HG03460 (cell line): ENCODE results near the gene PTPRCAP.
A peak's percentile ranks its signal among the peaks of the same experiment; 100 is the strongest.
"Not testable (repeated sequence)": the region's sequence is repeated elsewhere in the genome, so short reads cannot be mapped to it uniquely, and the experiment has no call there.

Source experiments
- ATAC-seq: cut with Tn5 transposase; IDR thresholded peaks from one replicate; pipeline ENCODE4 v1.9.1; 2021; ENCODE audit not compliant: unreplicated experiment

Gene PTPRCAP

DNA sequence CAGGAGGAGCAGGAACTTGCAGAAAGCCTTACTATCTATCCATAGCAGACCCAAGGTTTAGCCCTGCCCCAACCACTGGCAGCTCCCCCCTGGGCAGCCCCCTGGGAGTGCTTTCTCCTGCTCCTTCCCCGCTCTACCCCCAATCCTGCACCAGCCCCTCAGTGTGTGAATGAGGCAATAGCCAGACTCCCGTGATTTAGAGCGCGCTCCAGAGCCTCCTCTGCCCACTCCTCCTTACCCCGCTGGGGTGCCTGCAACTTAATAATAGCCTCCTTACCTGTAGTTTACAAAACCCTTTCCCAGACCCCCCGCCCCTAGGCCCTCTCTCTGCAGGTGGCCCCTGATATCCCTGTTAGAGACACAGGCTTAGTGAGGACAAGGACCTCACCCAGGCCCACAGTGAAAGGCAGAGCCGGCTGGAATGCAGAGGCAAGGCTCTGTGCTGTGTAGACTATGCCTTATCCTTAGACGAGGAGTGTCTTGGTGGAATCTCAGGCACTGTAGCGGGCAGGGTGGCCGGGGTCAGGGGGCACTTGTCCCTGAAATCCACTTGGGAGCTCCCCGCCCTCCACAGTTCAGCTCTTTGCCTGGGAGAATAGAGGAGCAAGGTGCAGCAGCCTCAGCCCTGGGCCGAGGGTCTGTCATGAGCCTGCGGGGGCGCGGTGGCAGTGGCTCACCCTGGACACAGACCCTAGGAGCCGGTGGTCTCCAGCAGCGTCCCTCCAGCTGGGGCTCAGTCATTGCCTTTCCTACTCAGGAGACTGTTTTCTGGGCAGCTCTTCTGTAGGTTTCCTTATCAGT is 26.3 kb downstream of the PTPRCAP start:
- ATAC-seq, result no peak

DNA sequence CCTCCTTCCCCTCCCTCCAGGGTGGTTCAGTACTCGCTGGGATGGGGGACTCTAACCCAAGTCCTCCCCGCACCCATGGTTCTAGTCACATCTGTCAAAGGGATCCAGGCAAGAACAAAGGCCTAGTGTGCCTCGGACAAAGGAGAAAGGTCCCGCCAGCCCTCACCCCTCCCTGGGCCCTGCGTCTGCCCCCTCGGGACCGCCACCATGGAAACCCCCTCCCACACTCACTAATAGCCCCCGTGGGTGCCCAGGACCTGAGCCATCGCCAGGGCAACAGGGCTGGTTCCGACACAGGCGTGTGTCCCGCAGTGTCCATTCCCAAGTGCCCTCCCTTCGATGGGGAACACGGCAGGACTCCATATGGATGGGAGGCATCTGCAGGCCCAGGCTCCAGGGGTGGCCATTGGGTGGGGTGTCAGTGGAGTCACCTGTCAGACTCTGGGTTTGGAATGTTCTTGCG is 27.1 kb downstream of the PTPRCAP start:
- ATAC-seq, result no peak

DNA sequence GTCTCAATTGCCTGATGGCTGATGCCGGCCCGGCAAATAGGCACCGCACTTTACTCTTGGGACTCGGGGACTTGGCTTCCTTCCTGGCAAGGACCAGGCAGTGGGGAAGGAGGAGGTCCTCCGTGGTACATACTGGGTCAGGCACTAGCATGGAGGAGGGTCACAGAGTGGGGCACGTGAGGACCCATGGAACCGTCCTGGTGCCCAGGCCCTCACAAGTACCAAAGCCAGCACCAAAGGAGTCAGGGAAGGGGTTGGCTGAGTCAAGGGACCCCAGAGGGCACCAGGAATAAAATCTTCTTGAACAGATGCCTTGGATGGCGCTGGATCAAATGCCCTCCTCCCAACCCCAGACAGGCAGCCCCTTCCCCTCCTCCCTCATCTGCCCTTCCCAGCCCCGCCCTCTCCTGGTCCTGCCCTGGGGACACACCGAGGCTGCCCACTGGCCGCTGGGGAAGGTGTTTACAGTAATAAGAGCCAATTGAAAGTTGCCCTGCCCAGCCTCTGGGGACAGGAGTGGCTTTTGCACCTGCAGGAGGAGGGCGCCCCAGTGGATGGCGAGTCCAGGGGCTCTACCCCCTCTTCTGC is 27.6 kb downstream of the PTPRCAP start:
- ATAC-seq, result no peak

DNA sequence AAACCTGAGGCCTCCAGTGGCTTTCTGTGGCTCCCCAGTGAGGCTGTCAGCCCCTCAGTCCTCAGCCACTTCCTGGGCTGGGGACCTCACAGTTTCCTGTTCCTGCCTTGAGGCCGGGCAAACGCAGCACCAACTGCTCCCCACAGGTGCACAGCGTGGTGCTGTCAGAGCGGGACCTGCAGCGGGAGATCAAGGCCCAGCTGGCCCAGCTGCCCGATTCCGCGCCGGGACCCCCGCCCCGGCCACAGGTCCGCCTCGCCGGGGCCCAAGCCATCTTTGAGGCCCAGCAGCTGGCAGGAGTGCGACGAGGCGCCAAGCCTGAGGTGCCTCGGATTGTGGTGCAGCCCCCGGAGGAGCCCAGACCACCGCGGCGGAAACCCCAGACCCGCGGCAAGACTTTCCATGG is 28.2 kb downstream of the PTPRCAP start:
- ATAC-seq, result peak; percentile 53

DNA sequence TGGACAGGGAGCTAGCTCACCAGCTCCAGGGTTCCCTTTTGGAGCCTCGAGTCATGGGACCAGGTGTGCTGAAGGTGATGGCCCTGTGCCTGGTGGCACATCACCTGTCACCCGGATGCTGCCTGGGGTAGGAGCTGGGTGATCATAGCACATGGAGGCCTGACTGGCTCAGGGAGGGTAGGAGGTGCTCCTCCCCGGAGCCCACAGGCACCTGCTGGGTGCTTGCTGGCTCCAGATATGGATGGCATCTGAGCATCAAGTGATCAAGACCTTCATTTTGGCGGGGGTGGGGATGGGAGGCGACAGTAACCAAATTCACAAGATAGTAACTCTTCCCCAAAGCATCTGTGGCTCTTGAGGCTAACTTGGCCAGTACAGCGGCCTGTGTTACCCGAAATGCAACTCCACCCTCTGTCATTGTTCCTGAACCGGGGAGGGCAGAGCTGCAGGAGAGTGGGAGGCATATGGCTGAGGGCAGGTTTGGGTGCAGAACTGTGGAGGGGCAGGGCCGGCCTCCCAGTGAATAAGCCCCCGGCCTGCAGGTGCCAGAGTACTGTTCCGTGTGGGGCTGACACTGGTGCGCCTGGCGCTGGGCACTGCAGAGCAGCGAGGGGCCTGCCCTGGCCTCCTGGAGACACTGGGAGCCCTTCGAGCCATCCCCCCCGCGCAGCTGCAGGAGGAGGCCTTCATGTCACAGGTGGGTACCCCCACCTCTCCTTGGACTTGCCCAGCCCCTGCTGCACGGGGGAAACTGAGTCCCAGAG is 28.9 kb downstream of the PTPRCAP start:
- ATAC-seq, result peak; percentile 6

DNA sequence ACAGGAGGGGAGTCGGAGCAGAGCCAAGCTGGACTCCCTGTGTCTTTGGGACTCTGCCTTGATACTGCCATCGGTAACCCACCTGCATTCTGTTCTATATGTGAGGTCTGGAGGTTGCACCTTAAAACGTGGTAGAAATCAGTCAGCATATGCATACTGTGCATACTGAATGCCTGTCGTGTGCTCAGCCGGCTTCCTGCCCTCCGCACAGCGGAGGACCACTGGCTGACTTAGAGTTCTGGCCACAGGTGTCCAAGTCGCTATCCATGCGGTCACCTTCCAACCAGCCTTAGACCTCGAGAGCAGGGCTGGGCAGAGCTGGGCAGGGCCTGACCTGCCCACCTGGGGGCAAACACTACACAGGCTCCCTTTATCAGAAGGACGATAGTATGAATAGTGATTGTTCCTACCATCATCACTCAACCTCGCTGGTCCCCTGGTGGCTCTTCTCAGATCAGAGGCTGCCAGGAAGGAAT is 29.8 kb downstream of the PTPRCAP start:
- no peak for ATAC-seq

DNA sequence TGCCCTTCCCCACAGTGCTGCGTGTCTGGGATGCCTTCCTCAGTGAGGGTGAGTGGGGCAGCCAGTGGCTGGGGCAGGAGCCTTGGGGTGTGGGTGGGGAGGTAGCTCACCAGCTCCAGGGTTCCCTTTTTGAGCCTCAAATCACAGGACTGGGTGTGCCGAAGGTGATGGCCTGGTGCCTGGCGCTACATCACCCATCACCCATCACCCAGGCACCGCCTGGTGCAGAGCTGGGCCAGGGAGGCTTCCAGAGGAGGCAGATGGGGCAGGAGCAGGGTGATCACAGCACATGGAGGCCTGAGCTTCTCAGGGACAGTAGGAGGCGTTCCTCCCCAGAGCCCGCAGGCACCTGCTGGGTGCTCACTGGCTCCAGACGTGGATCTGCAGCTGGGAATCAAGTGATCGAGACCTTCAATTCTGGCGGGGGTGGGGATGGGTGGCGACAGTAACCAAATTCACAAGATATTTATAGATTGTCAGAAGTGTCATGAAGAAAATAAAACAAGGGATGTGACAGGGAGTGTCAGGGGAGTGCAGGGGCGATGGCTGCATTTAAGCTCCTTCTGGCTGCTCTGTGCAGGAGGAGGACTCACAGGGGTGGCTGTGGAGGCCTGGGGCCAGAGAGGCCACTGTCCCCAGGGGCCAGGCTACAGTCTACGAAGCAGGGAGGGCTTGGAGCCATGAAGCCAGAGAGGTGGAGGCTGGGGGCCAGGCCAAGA is 30.4 kb downstream of the PTPRCAP start:
- ATAC-seq, result no peak

DNA sequence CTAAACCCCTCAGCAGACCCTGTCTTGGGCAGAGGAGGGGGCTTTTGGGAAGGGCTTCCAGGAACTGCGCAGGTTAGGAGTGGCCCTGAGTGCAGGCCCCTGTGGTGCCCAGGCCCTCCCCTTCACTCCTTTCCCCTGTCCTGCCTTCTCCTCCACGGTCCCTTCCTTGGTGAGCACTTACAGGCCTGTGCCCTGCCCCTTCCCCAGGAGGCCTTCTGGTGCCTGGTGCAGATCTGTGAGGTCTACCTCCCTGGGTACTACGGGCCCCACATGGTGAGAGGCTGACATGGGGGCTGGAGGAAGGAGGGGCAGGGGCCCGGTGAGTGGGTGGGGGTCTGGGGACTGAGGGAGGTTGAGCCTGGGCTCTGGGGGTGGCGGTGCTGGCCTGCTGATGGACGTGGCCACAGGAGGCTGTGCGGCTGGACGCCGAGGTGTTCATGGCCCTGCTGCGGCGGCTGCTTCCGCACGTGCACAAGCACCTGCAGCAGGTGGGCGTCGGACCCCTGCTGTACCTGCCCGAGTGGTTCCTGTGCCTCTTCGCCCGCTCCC is 31.0 kb downstream of the PTPRCAP start:
- no peak for ATAC-seq

DNA sequence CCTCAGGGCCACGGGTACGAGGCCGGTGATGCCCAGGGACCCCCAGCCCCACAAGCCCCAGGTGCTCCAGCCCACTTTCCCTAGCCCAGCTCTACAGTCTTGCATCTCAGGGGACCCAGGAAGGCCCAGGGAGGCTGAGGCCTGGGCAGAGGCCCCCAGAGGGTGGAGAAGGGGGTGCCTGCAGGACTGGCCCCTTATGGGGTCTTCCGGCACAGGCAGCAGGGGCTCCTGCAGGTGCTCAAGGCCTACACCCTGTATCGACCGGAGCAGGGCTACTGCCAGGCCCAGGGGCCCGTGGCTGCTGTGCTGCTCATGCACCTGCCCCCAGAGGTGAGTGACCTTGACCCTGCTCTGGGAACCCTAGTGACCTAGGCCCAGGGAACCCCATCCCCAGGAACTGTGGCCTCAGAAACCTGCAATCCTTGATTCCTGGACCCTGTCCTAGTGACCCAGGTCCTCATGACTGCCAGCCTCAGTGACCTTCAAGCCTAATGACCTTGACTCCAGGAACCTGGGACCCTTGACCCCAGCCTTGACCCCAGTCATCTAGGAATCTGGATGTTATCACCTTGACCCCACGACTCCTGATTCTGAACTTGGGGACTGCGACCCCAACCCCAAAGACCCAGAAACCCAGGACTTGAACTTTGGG is 31.7 kb downstream of the PTPRCAP start:
- no peak for ATAC-seq

DNA sequence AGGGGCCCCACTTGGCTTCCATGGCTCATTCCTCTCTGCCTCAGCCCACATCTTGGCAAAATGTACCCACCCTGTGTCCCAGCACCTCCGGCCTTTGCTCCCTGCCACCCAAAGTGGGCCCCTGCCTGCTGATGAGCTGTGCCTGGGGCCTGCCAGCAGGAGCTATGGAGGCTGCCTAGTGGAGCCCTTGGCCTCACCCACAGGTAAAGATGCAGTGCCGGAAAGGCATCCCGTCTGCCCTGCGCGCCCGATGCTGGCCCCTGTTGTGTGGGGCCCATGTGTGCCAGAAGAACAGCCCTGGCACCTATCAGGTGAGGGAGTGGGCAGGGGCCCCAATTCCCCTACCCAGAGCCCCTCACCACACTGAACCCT is 32.3 kb downstream of the PTPRCAP start:
- no peak for ATAC-seq

DNA sequence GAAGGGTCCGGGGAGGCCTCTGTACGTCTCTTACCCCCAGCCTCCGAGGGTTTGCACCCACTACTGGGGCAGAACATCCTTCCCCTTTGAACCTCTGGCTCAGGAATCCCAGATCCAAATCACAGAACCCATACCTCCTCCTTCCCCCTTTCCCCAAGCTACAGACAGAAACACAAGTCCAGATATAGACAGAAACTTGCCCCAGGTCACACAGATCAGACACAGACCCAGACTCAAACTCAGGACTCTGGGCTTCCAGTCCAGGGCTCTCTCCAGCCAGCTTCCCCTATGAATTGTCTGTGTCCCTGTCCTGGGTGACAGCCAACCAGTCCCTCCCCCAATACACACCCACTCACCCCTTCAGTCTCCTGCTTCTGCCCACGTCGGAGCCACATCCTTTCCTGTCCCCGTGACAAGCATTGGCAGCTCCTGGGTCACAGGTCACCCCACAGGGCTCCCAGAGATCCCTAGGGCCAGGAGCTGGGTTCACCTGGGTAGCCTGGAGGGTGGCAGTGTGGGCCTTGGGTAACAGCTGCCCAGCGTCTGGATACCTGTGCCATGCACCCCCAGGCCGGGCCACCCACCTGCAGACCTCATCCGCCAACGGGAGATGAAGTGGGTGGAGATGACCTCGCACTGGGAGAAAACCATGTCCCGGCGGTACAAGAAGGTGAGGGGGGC is 32.8 kb downstream of the PTPRCAP start:
- no peak for ATAC-seq

DNA sequence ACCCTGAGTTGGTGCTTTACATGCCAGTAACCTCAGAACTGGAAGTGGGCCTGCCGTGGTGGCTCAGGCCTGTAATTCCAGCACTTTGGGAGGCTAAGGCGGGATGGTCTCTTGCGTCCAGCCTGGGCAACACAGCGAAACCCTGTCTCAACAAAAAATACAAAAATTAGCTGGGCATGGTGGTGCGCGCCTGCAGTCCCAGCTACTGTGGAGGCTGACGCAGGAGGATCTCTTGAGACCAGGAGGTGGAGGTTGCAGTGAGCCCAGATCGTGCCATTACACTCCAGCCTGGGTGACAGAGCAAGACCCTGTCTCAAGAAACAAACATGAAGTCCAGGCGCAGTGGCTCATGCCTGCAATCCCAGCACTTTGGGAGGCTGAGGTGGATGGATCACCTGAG is 34.4 kb downstream of the PTPRCAP start:
- not testable (repeated sequence) for ATAC-seq

DNA sequence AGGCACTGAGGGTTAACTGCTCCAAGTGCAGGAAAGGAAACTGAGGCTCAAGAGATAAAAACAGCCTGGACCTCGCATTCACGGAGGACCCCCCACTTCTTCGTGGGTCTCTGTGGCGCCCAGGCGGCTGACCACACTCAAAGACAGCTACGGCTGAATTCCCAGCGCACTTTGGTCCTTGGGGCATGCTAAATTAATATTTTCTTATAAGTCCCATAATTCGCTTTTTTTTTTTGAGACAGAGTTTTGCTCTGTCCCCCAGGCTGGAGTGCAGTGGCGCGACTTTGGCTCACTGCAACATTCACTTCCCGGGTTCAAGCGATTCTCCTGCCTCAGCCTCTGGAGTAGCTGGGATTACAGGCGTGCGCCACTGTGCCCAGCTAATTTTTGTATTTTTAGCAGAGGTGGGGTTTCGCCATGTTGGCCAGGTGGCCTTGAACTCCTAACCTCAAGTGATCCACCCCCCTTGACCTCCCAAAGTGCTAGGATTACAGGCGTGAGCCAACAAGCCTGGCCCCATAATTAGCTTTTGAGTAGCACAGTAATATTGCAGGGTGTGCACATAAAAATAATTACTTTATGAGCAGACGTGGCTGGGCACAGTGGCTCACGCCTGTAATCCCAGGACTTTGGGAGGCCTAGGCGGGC is 35.2 kb downstream of the PTPRCAP start:
- ATAC-seq, result not testable (repeated sequence)

DNA sequence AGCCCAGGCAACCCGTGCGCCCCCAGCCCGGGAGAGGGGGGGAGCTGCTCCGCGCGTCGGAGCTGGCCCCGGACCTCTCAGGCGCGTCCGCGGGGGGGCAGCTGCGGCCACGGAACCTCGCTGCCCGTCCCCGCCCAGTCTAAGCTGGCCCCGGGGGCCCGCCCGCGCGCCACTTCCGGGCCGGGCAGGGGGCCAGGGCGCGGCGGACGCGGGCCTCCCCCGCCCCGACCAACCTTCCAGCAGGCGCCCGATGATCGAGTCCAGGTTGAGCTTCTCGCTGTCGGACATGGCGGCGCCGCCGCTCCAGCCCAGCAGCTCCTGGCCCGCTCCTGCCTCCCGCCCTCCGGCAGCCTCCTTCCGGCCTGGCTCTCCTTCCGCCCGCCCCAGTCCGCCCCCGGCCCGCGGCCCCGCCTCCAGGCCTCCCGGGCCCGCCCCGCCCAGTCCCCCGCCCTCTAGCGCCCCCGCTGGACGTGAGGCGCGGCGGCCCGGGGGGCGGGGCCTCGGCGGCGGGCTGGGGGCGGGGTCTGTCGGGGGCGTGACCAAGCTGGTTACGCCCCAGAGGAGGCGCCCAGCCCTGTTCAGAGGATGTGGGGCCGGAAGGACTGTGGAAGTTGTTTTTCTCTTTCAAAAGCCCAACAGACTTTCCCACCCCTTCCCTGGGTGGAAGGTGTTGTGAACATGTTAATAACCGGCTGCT is 35.8 kb downstream of the PTPRCAP start, which contains the start of gene PPP1CA:
TSS of gene PPP1CA (minus strand) at position 364 of the 697 bp plus-strand sequence. CDS start at position 288, 76 bp downstream.
- ATAC-seq, result peak; percentile 51

DNA sequence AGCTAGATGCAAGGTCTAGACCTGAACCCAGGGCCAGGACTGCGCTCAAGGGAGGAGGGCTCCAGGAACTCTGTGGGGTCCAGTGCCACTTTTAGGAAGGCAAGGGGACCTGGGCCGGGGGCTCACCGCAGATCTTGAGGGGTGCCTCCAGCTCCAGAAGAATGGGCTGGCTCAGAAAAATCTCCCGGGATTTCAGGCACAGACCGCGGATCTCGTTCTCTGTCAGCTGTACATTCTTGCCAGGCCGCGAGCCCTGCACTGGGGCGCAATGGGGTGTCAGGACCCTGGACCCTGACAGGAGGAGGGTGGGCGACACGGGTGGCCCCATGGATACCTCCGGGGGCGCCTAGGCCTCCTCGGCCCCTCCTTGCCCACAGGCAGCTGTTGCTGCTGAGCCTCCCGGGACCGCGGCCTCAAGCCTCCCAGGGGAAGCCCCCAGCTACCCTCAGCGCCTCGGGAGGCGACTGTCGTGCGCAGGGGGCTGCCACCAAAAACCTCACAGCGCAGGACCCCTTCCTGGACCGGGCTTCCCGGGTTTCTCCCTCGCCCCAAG is 36.5 kb downstream of the PTPRCAP start:
- ATAC-seq, result peak; percentile 17

DNA sequence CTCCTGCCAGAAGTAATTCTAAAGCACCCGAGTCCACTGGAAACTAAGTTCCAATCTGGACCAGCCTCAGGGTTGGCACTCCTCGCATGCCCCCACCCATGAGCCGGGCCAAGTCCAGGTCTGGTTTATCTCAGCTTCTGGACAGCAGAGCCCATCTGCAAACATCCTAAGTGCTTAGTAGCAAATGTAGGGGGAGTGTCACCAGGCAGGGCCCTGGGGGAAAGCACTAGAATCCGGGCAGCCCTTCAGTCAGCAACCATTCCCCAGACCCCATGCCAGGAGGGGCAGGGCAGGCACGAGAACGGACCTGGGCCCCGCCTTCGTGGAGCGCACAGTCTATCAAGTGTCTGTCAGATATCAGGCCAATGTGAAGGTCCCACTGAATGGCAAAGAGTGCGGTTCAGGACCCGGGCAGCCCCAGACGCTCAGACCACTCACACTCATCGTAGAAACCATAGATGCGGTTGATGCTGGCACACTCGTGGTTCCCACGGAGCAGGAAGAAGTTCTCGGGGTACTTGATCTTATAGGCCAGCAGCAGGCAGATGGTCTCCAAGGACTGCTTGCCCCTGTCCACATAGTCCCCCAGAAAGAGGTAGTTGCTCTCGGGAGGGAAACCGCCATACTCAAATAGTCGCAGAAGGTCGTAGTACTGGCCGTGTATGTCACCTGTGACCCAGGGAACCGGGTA is 37.1 kb downstream of the PTPRCAP start:
- no peak for ATAC-seq
